Astrocyte of the cerebellum (primary cell): ENCODE data around the gene GNAZ.

Experiments used
- DNase-seq: peaks from one replicate; pipeline ENCODE4 v3.0.0-alpha.2; 2011; ENCODE audit warnings: low read depth
- H3K4me3 ChIP-seq: 2 replicates; pipeline ENCODE4 v1.5.1; 2011; ENCODE audit warnings: mild to moderate bottlenecking, low read depth, low read length, moderate library complexity
- CTCF ChIP-seq: IDR thresholded peaks from 2 replicates; pipeline ENCODE4 v1.5.1; 2012; ENCODE audit warnings: low read length, low read depth, moderate library complexity, mild to moderate bottlenecking; ENCODE audit errors: missing control alignments
- in situ Hi-C: cut with HindIII; loops from 2 replicates; pipeline ENCODE4 v1.10.0; 2017; ENCODE audit warnings: low sequenced_read_pairs

The GNAZ gene

GRCh38 chr22:23054531-23055257, 15.6 kb upstream of the GNAZ start:
- in situ Hi-C loops: no loop called here
- no peak for TF ChIP-seq CTCF
- DNase-seq: no peak
- no peak overlapping the region for H3K4me3 ChIP-seq

- TF ChIP-seq CTCF: no peak
- H3K4me3 ChIP-seq: no peak overlapping the region
- in situ Hi-C loops: no loop called here
- DNase-seq: no peak
Observed at GRCh38 chr22:23055449-23056179, 14.7 kb upstream of the GNAZ start.

GRCh38 chr22:23057331-23057730, 13.0 kb upstream of the GNAZ start:
- in situ Hi-C loops: no loop called here
- DNase-seq: no peak
- no peak overlapping the region for H3K4me3 ChIP-seq
- no peak for TF ChIP-seq CTCF

- DNase-seq: no peak
- no peak overlapping the region for H3K4me3 ChIP-seq
- TF ChIP-seq CTCF: no peak
- in situ Hi-C loops: no loop called here
Observed at GRCh38 chr22:23058063-23058462, 12.3 kb upstream of the GNAZ start.

- no peak for DNase-seq
- TF ChIP-seq CTCF: no peak
- in situ Hi-C loops: no loop called here
- H3K4me3 ChIP-seq: no peak overlapping the region
Observed at GRCh38 chr22:23058481-23059283, 11.6 kb upstream of the GNAZ start.

- H3K4me3 ChIP-seq: no peak overlapping the region
- no peak for TF ChIP-seq CTCF
- DNase-seq: no peak
- in situ Hi-C loops: no loop called here
Observed at GRCh38 chr22:23059284-23059948, 10.9 kb upstream of the GNAZ start.
